IMR-90 (cell line): ENCODE data around the gene ALDOA.

Experiments
- MAZ ChIP-seq: IDR thresholded peaks from 2 replicates; pipeline ENCODE4 v1.6.1; 2012; ENCODE audit warnings: low read depth, mild to moderate bottlenecking, low read length, improper control_type of control experiment, moderate library complexity, borderline replicate concordance
- POLR2A ChIP-seq: IDR thresholded peaks from 2 replicates; pipeline ENCODE4 v1.6.1; 2012; ENCODE audit warnings: mild to moderate bottlenecking, low read depth, low read length
- RAD21 ChIP-seq: IDR thresholded peaks from 2 replicates; pipeline ENCODE4 v1.6.1; 2012; ENCODE audit warnings: low read length, improper control_type of control experiment
- RFX5 ChIP-seq: IDR thresholded peaks from 2 replicates; pipeline ENCODE4 v1.8.0; 2012; ENCODE audit warnings: low read depth, mild to moderate bottlenecking, low read length, moderate library complexity
- SMC3 ChIP-seq: fragments of 150-350 bp; IDR thresholded peaks from 2 replicates; pipeline ENCODE4 v1.6.1; 2016; ENCODE audit warnings: low read depth, mild to moderate bottlenecking, antibody characterized with exemption, low read length, moderate library complexity
- TF ChIP-seq, protein P1 (sequence below): conservative IDR thresholded peaks from 2 replicates; pipeline ENCODE4 v1.5.1; 2012; ENCODE audit warnings: mild to moderate bottlenecking, low read depth, low read length, improper control_type of control experiment
- TF ChIP-seq, protein P2 (sequence below): fragments of 150-350 bp; IDR thresholded peaks from 2 replicates; pipeline ENCODE4 v1.6.1; 2016; ENCODE audit warnings: low read depth, mild to moderate bottlenecking, low read length, moderate library complexity, borderline replicate concordance

DNA sequence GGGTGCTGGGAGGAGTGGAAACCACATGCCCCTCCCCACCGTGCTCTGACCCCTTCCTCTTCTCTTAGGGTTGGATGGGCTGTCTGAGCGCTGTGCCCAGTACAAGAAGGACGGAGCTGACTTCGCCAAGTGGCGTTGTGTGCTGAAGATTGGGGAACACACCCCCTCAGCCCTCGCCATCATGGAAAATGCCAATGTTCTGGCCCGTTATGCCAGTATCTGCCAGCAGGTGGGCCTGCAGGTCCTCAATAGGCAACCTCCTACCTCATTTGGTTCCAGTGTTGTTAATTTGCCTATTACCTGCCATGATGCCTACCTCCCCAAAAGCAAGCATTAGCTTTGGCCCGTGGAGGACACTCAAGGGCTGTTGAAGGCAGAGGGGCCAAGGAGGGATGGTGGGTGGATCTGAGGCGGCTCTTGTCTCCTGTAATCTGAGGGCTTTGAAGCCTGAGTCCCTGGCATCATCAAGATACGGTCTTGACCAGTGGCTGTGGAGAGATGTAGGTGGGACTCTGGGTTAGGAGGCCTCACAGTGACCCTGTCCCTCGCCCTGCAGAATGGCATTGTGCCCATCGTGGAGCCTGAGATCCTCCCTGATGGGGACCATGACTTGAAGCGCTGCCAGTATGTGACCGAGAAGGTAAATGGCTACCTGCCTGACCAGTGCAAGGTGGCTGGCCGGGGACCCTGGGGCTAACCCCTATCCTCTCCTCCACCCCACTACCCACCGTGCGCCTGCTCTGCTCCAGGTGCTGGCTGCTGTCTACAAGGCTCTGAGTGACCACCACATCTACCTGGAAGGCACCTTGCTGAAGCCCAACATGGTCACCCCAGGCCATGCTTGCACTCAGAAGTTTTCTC lies 3.4 kb downstream of the ALDOA start:
- TF ChIP-seq MAZ (no peak), RFX5 (no peak), POLR2A (no peak; the same call in 1 of the 2 replicates), RAD21 (peak; percentile 59), SMC3 (no peak)
- TF ChIP-seq, protein P1, sequence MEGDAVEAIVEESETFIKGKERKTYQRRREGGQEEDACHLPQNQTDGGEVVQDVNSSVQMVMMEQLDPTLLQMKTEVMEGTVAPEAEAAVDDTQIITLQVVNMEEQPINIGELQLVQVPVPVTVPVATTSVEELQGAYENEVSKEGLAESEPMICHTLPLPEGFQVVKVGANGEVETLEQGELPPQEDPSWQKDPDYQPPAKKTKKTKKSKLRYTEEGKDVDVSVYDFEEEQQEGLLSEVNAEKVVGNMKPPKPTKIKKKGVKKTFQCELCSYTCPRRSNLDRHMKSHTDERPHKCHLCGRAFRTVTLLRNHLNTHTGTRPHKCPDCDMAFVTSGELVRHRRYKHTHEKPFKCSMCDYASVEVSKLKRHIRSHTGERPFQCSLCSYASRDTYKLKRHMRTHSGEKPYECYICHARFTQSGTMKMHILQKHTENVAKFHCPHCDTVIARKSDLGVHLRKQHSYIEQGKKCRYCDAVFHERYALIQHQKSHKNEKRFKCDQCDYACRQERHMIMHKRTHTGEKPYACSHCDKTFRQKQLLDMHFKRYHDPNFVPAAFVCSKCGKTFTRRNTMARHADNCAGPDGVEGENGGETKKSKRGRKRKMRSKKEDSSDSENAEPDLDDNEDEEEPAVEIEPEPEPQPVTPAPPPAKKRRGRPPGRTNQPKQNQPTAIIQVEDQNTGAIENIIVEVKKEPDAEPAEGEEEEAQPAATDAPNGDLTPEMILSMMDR: peak; percentile 56
- TF ChIP-seq, protein P2, sequence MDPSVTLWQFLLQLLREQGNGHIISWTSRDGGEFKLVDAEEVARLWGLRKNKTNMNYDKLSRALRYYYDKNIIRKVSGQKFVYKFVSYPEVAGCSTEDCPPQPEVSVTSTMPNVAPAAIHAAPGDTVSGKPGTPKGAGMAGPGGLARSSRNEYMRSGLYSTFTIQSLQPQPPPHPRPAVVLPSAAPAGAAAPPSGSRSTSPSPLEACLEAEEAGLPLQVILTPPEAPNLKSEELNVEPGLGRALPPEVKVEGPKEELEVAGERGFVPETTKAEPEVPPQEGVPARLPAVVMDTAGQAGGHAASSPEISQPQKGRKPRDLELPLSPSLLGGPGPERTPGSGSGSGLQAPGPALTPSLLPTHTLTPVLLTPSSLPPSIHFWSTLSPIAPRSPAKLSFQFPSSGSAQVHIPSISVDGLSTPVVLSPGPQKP: no peak
